H1 (cell line): ENCODE measurements around the gene SNX15. TPM values are rescaled to one million over a fixed set of nuclear protein-coding genes. Genes with fewer than 3 reads are reported as not detected.

Source experiments
- CTCF ChIA-PET: fragments of 300-600 bp; sonication (Branson Sonifier 250); formaldehyde crosslinking; loops from one replicate; lab custom pipeline; 2021; ENCODE audit not compliant: partially characterized antibody; lab: Charles Lee
- POLR2A ChIA-PET: fragments of 300-600 bp; sonication (Branson Sonifier 250); formaldehyde crosslinking; loops from one replicate; lab custom pipeline; 2021; ENCODE audit warnings: inconsistent platforms; ENCODE audit not compliant: partially characterized antibody; lab: Charles Lee
- DNase-seq, 2 experiments: peaks; one replicate each; pipeline versions ENCODE4 v3.0.0 to v3.0.0-alpha.2; 2010 to 2022; ENCODE audit warnings: low spot score in 2 of 2, low read depth in 1 of 2, mixed read lengths in 1 of 2
- FAIRE-seq: peaks from 2 replicates; lab custom pipeline; 2011; peaks lifted over from hg19 to GRCh38; lab: Jason Lieb, UNC
- H2AFZ ChIP-seq: 2 replicates; pipeline ENCODE4 v1.8.1; 2012; ENCODE audit warnings: low read length, inconsistent platforms
- H2AK5ac ChIP-seq: 2 replicates; pipeline ENCODE4 v1.6.1; 2013; ENCODE audit warnings: low read depth, low read length
- H2BK120ac ChIP-seq: replicated peaks from 2 replicates; pipeline ENCODE3; 2013; ENCODE audit warnings: low read depth, low read length, inconsistent platforms
- H2BK12ac ChIP-seq: 2 replicates; pipeline ENCODE4 v1.6.1; 2013; ENCODE audit warnings: low read depth, low read length
- H2BK15ac ChIP-seq: 2 replicates; pipeline ENCODE4 v1.6.1; 2013; ENCODE audit warnings: low read length
- H2BK20ac ChIP-seq: 2 replicates; pipeline ENCODE4 v1.6.1; 2013; ENCODE audit warnings: low read length
- H2BK5ac ChIP-seq: 2 replicates; pipeline ENCODE4 v1.6.1; 2013; ENCODE audit warnings: low read depth, low read length
- H3K14ac ChIP-seq: 2 replicates; pipeline ENCODE4 v1.6.1; 2013; ENCODE audit warnings: inconsistent platforms; ENCODE audit not compliant: insufficient read length
- H3K18ac ChIP-seq: 2 replicates; pipeline ENCODE4 v1.6.1; 2013; ENCODE audit warnings: low read length; ENCODE audit errors: extremely low read depth
- H3K23ac ChIP-seq: 2 replicates; pipeline ENCODE4 v1.6.1; 2013; ENCODE audit warnings: inconsistent platforms; ENCODE audit not compliant: insufficient read length
- H3K23me2 ChIP-seq: 2 replicates; pipeline ENCODE4 v1.6.1; 2013; ENCODE audit warnings: low read depth, low read length
- H3K27ac ChIP-seq: 2 replicates; pipeline ENCODE4 v1.6.1; 2011; ENCODE audit warnings: low read depth, low read length, inconsistent platforms
- H3K27me3 ChIP-seq, 4 experiments: replicated peaks in 1 of 4; 1 replicate in 1 of 4; 2 replicates in 3 of 4; pipeline versions ENCODE4 v1.6.1 to v1.8.1; 2011 to 2013; ENCODE audit warnings: low read length in 3 of 4, mild to moderate bottlenecking in 3 of 4, inconsistent platforms in 2 of 4, mixed read lengths in 2 of 4, moderate library complexity in 1 of 4; ENCODE audit not compliant: control insufficient read depth in 3 of 4, insufficient read depth in 3 of 4; ENCODE audit errors: extremely low read depth in 1 of 4
- H3K36me3 ChIP-seq, 4 experiments: 2 replicates each; pipeline versions ENCODE4 v1.6.1 to v1.8.1; 2011 to 2013; ENCODE audit warnings: mild to moderate bottlenecking in 4 of 4, low read length in 3 of 4, moderate library complexity in 2 of 4, control low read depth in 1 of 4, inconsistent platforms in 1 of 4; ENCODE audit not compliant: insufficient read depth in 4 of 4, control insufficient read depth in 2 of 4
- H3K4ac ChIP-seq: replicated peaks from 2 replicates; pipeline ENCODE3; 2013; ENCODE audit warnings: low read length, low read depth, mixed read lengths, inconsistent platforms; ENCODE audit not compliant: insufficient read length
- H3K4me1 ChIP-seq, 4 experiments: replicated peaks in 1 of 4; 1 replicate in 1 of 4; 2 replicates in 3 of 4; pipeline versions ENCODE4 v1.6.1 to v1.8.1; 2011 to 2013; ENCODE audit warnings: low read length in 3 of 4, inconsistent platforms in 2 of 4, mixed read lengths in 1 of 4; ENCODE audit not compliant: insufficient read depth in 4 of 4, control insufficient read depth in 3 of 4
- H3K4me2 ChIP-seq, 2 experiments: 2 replicates each; pipeline versions ENCODE4 v1.6.1 to v1.8.1; 2011 to 2013; ENCODE audit warnings: low read depth in 2 of 2, low read length in 2 of 2, control low read depth in 1 of 2, inconsistent platforms in 1 of 2, mild to moderate bottlenecking in 1 of 2; ENCODE audit not compliant: insufficient read depth in 1 of 2
- H3K4me3 ChIP-seq, 4 experiments: fragments of 200-600, 300-600 bp in 1 of 4; sonication (generic), shearing (Covaris generic), sonication (Bioruptor Twin) in 1 of 4; 2 replicates each; pipeline versions ENCODE4 v1.5.1 to v1.8.1; 2011 to 2016; ENCODE audit warnings: low read length in 4 of 4, low read depth in 3 of 4, control low read depth in 2 of 4, inconsistent platforms in 2 of 4, mild to moderate bottlenecking in 2 of 4, mixed read lengths in 1 of 4, moderate library complexity in 1 of 4; ENCODE audit not compliant: insufficient read depth in 2 of 4; ENCODE audit errors: extremely low read depth in 1 of 4
- H3K56ac ChIP-seq: replicated peaks from 2 replicates; pipeline ENCODE3; 2013; ENCODE audit warnings: low read depth, mild to moderate bottlenecking, mixed read lengths, low read length, inconsistent platforms; ENCODE audit not compliant: insufficient read length
- H3K79me1 ChIP-seq: 2 replicates; pipeline ENCODE4 v1.6.1; 2013; ENCODE audit warnings: low read depth, low read length, control low read depth
- H3K79me2 ChIP-seq, 2 experiments: 2 replicates each; pipeline versions ENCODE4 v1.6.1 to v1.8.1; 2012 to 2013; ENCODE audit warnings: low read length in 2 of 2, mild to moderate bottlenecking in 2 of 2, inconsistent platforms in 1 of 2; ENCODE audit not compliant: insufficient read depth in 2 of 2, control insufficient read depth in 1 of 2
- H3K9ac ChIP-seq, 4 experiments: replicated peaks in 1 of 4; 1 replicate in 1 of 4; 2 replicates in 3 of 4; pipeline versions ENCODE4 v1.6.1 to v1.8.1; 2011 to 2013; ENCODE audit warnings: low read depth in 3 of 4, low read length in 3 of 4, control low read depth in 2 of 4, mild to moderate bottlenecking in 2 of 4, moderate library complexity in 2 of 4, inconsistent platforms in 1 of 4; ENCODE audit errors: extremely low read depth in 1 of 4
- H3K9me3 ChIP-seq, 2 experiments: 2 replicates each; pipeline versions ENCODE4 v1.6.1 to v1.8.1; 2012 to 2013; ENCODE audit warnings: mild to moderate bottlenecking in 2 of 2, moderate library complexity in 2 of 2, control low read depth in 1 of 2, inconsistent platforms in 1 of 2, low read depth in 1 of 2, low read length in 1 of 2, mixed read lengths in 1 of 2; ENCODE audit not compliant: insufficient read depth in 2 of 2
- H4K20me1 ChIP-seq, 2 experiments: replicated peaks in 1 of 2; 2 replicates each; pipeline versions ENCODE3 to v1.8.1; 2011 to 2013; ENCODE audit warnings: inconsistent platforms in 2 of 2, low read length in 2 of 2, mild to moderate bottlenecking in 1 of 2; ENCODE audit not compliant: insufficient read depth in 2 of 2, control insufficient read depth in 1 of 2
- H4K5ac ChIP-seq: 2 replicates; pipeline ENCODE4 v1.6.1; 2013; ENCODE audit warnings: low read length, low read depth, mixed read lengths, inconsistent platforms; ENCODE audit not compliant: insufficient read length
- H4K8ac ChIP-seq: 2 replicates; pipeline ENCODE4 v1.8.0; 2013; ENCODE audit warnings: mild to moderate bottlenecking, moderate library complexity, low read length, inconsistent platforms; ENCODE audit not compliant: insufficient read depth; ENCODE audit errors: extremely low read depth
- H4K91ac ChIP-seq: replicated peaks from 2 replicates; pipeline ENCODE3; 2013; ENCODE audit warnings: low read length, mixed read lengths, inconsistent platforms; ENCODE audit not compliant: insufficient read length
- ATF2 ChIP-seq: IDR thresholded peaks from 2 replicates; pipeline ENCODE4 v1.6.1; 2012; ENCODE audit warnings: low read length, inconsistent platforms
- ATF3 ChIP-seq: IDR thresholded peaks from 2 replicates; pipeline ENCODE4 v1.6.1; 2011; ENCODE audit warnings: low read depth, mild to moderate bottlenecking, low read length; ENCODE audit not compliant: insufficient read depth
- CHD2 ChIP-seq: IDR thresholded peaks from 2 replicates; pipeline ENCODE4 v1.6.1; 2012; ENCODE audit warnings: low read length, improper control_type of control experiment
- EP300 ChIP-seq, 2 experiments: IDR thresholded peaks; 1 replicate in 1 of 2; 2 replicates in 1 of 2; pipeline ENCODE4 v1.6.1; 2011 to 2012; ENCODE audit warnings: low read depth in 2 of 2, low read length in 2 of 2, mild to moderate bottlenecking in 2 of 2, borderline replicate concordance in 1 of 2, inconsistent platforms in 1 of 2, moderate library complexity in 1 of 2
- RFX5 ChIP-seq: IDR thresholded peaks from 2 replicates; pipeline ENCODE4 v1.6.1; 2011; ENCODE audit warnings: low read depth, low read length, improper control_type of control experiment, borderline replicate concordance
- SIX5 ChIP-seq: IDR thresholded peaks from 2 replicates; pipeline ENCODE4 v1.6.1; 2011; ENCODE audit warnings: mild to moderate bottlenecking, low read depth, low read length
- SP2 ChIP-seq: IDR thresholded peaks from 2 replicates; pipeline ENCODE4 v1.6.1; 2012; ENCODE audit warnings: mild to moderate bottlenecking, low read length, inconsistent platforms
- TBP ChIP-seq: IDR thresholded peaks from 2 replicates; pipeline ENCODE4 v1.6.1; 2011; ENCODE audit warnings: low read depth, low read length, improper control_type of control experiment
- WGBS, 2 experiments: shearing (Covaris generic) in 1 of 2; methylation state at CpG; one replicate each; pipeline versions ENCODE4 v1.1.6 to v1.1.7; 2013 to 2015; ENCODE audit warnings: low lambda C conversion rate in 2 of 2, mixed read lengths in 2 of 2, inconsistent platforms in 1 of 2, low coverage in 1 of 2, missing lambda C conversion rate in 1 of 2; ENCODE audit not compliant: insufficient replicate concordance in 2 of 2, insufficient coverage in 1 of 2, insufficient read length in 1 of 2; ENCODE audit errors: extremely low coverage in 1 of 2, missing lambda C conversion rate in 1 of 2; 5-methylcytosine and 5-hydroxymethylcytosine counted together
- polyA plus RNA-seq, 7 experiments: library from polyadenylated mRNA; depleted of rRNA in 3 of 7; stranded (reverse) in 5 of 7; unstranded in 2 of 7; fragments of >200 nt in 5 of 7; fragments of 200-250 nt in 2 of 7; gene quantifications; 1 replicate in 5 of 7; 2 replicates in 1 of 7; 4 replicates in 1 of 7; pipeline versions ENCODE4 v1.2.1 to v1.2.3, GENCODE V29; 2011 to 2013; ENCODE audit warnings: missing spikeins in 2 of 7, mixed read lengths in 2 of 7
- total RNA-seq: library from RNA; stranded (reverse); fragmentation: NEBNext Ultra II Directional; extraction: Animal tissue kit (Norgen Biotek cat#: 25700); gene quantifications from 2 replicates; pipeline ENCODE4 v1.2.1, GENCODE V29; 2021

The SNX15 gene
- total and polyA plus RNA-seq, 2 of the 8 experiments (the other 6 are each of a cell fraction or from before 2014, with no cell fraction given) = 13.0 to 18.3 TPM

- H3K4ac ChIP-seq = no peak overlapping the region
- FAIRE-seq = no peak
Measured at GRCh38 chr11:65077451-65077850, 50.2 kb downstream of the SNX15 start.

More at GRCh38 chr11:65077451-65077850, 50.2 kb downstream of the SNX15 start:
- Histone ChIP-seq H3K9me3 (no peaks in the 10 kb centered on the region), H2AK5ac (no peak overlapping the region), H4K5ac (no peak overlapping the region), H2AFZ (no peak overlapping the region), H2BK12ac (no peak overlapping the region), H3K36me3 (peaks cover 20 to 41% (median 36%) of the 10 kb centered on the region in 4 experiments), H3K4me1 (no peaks in the 10 kb centered on the region; a peak in 1 of 7 replicates), H4K91ac (no peak overlapping the region), H3K14ac (no peak overlapping the region), H4K20me1 (peaks cover 6 to 11% of the 10 kb centered on the region in 2 experiments), H3K4me3 (no peak overlapping the region), H3K23me2 (no peaks in the 10 kb centered on the region), H3K27ac (no peak overlapping the region), H3K9ac (no peak overlapping the region), H2BK20ac (no peak overlapping the region), H3K56ac (no peak overlapping the region), H4K8ac (no peak overlapping the region), H3K18ac (no peak overlapping the region), H3K27me3 (no peaks in the 10 kb centered on the region), H2BK15ac (no peak overlapping the region), H2BK120ac (no peak overlapping the region), H3K79me2 (peaks cover 0 to 30% of the 10 kb centered on the region in 2 experiments; a peak in 3 of 4 replicates), H3K23ac (no peak overlapping the region), H2BK5ac (no peak overlapping the region), H3K79me1 (peaks cover 8% of the 10 kb centered on the region; the same call in 1 of the 2 replicates), H3K4me2 (no peak overlapping the region)
- TF ChIP-seq SIX5 (no peak), RFX5 (no peak), ATF3 (no peak), CHD2 (no peak), TBP (no peak), EP300 (IDR thresholded peaks at IDR 0.05; ENCODE audit: borderline replicate concordance in 1 of 2, low read depth in 2 of 2, low read length in 2 of 2) (no peak), SP2 (no peak), ATF2 (no peak)
- POLR2A ChIA-PET = interaction anchor here (1.5 to 21.6 kb wide), 8 partner anchors 8 to 315 kb away, joined by 3 to 230 read pairs (median 13); partner anchors contain the start of genes NAALADL1 and VPS51
- CTCF ChIA-PET = interaction anchor here (0.6 to 4.7 kb wide), 18 partner anchors 11 to 650 kb away, joined by 3 to 28 read pairs (median 4); partner anchors contain the start of genes ARL2, CAPN1, NAALADL1 and SAC3D1
- DNase-seq = no peak
- WGBS, 2 experiments = 91% methylated on average over 4 of the region's 4 CpGs; no CpG with 5 or more reads in 1 of the 2 experiments
